HCT116 (cell line): ENCODE measurements around the gene ASAP2. TPM values are rescaled to one million over a fixed set of nuclear protein-coding genes. Genes with fewer than 3 reads are reported as not detected.

Experiments used
- ATAC-seq: fragments of 200-7000 bp; cut with Tn5 transposase; 2 replicates; pipeline ENCODE4 v1.9.1; 2020; ENCODE audit warnings: mild to moderate bottlenecking, moderate library complexity
- BruUV-seq: library from RNA; stranded (reverse); fragments of 400-500 nt; replicated peaks from 2 replicates; lab custom pipeline; 2021; lab: Mats Ljungman, UMichigan
- CTCF ChIA-PET: fragments of 300-600 bp; sonication (Branson Sonifier 250); formaldehyde crosslinking; loops from one replicate; lab custom pipeline; 2021; ENCODE audit warnings: antibody characterized with exemption; lab: Charles Lee
- POLR2A ChIA-PET: fragments of 300-600, 350-600 bp; sonication (Branson Sonifier 250); formaldehyde crosslinking; loops from one replicate; lab custom pipeline; 2021; ENCODE audit warnings: antibody characterized with exemption; lab: Charles Lee
- RAD21 ChIA-PET, 2 experiments: fragments of 300-600 bp; sonication (Branson Sonifier 250); formaldehyde crosslinking; loops; one replicate each; lab custom pipeline; 2023; ENCODE audit warnings: low total read pairs in 2 of 2; ENCODE audit not compliant: uncharacterized antibody in 2 of 2, unreplicated experiment in 2 of 2, low non-redundant PET in 1 of 2; lab: Charles Lee
- DNase-seq: peaks from one replicate; pipeline ENCODE4 v3.0.0-alpha.2; 2010; ENCODE audit warnings: low read depth, low spot score
- H2AFZ ChIP-seq: fragments of 200-600 bp; shearing (Covaris generic), sonication (generic); 2 replicates; pipeline ENCODE4 v1.6.1; 2017; ENCODE audit warnings: low read depth, mixed run types, mixed read lengths, antibody characterized with exemption, low read length; ENCODE audit not compliant: poor library complexity, severe bottlenecking
- H3K27ac ChIP-seq: 2 replicates; pipeline ENCODE4 v1.5.1; 2012; ENCODE audit warnings: low read depth, low read length
- H3K27me3 ChIP-seq: fragments of 200-600 bp; sonication (generic); 2 replicates; pipeline ENCODE4 v1.6.1; 2016; ENCODE audit warnings: mixed run types, low read length, mixed read lengths; ENCODE audit not compliant: insufficient read depth
- H3K36me3 ChIP-seq, 2 experiments: fragments of 200-500 bp in 1 of 2; fragments of 200-600 bp in 1 of 2; sonication (Bioruptor generic) in 1 of 2; sonication (generic) in 1 of 2; 2 replicates each; pipeline versions ENCODE4 v1.5.1 to v1.6.1; 2014 to 2016; ENCODE audit warnings: low read length in 2 of 2, inconsistent platforms in 1 of 2, mixed read lengths in 1 of 2, mixed run types in 1 of 2; ENCODE audit not compliant: insufficient read depth in 2 of 2, control insufficient read depth in 1 of 2
- H3K4me1 ChIP-seq, 2 experiments: fragments of 200-600 bp in 1 of 2; sonication (generic) in 1 of 2; 2 replicates each; pipeline versions ENCODE4 v1.5.1 to v1.6.1; 2012 to 2017; ENCODE audit warnings: low read length in 2 of 2, inconsistent platforms in 1 of 2, mild to moderate bottlenecking in 1 of 2, mixed read lengths in 1 of 2, mixed run types in 1 of 2, moderate library complexity in 1 of 2; ENCODE audit not compliant: insufficient read depth in 2 of 2, control insufficient read depth in 1 of 2
- H3K4me2 ChIP-seq: fragments of 200-600 bp; sonication (generic); 2 replicates; pipeline ENCODE4 v1.6.1; 2017; ENCODE audit warnings: mixed run types, low read length, mixed read lengths
- H3K4me3 ChIP-seq, 2 experiments: fragments of 200-600 bp in 1 of 2; sonication (generic) in 1 of 2; replicated peaks in 1 of 2; 2 replicates each; pipeline ENCODE4 v1.5.1; 2011 to 2016; ENCODE audit warnings: low read length in 2 of 2, control low read depth in 1 of 2, low read depth in 1 of 2, mild to moderate bottlenecking in 1 of 2, mixed read lengths in 1 of 2, mixed run types in 1 of 2
- H3K79me2 ChIP-seq: fragments of 200-600 bp; sonication (generic); 2 replicates; pipeline ENCODE4 v1.6.1; 2017; ENCODE audit warnings: mild to moderate bottlenecking, mixed run types, low read length, moderate library complexity, mixed read lengths; ENCODE audit not compliant: insufficient read depth
- H3K9ac ChIP-seq: fragments of 200-600 bp; sonication (generic); 2 replicates; pipeline ENCODE4 v1.6.1; 2016; ENCODE audit warnings: low read length, mixed read lengths
- H3K9me2 ChIP-seq: fragments of 200-600 bp; sonication (generic), shearing (Covaris generic); 2 replicates; pipeline ENCODE4 v1.6.1; 2017; ENCODE audit warnings: mixed run types, mild to moderate bottlenecking, moderate library complexity; ENCODE audit not compliant: insufficient read depth
- H3K9me3 ChIP-seq, 2 experiments: fragments of 200-500 bp in 1 of 2; fragments of 200-600 bp in 1 of 2; sonication (Bioruptor generic) in 1 of 2; sonication (generic) in 1 of 2; 2 replicates each; pipeline ENCODE4 v1.6.1; 2014 to 2017; ENCODE audit warnings: low read length in 2 of 2, mixed read lengths in 2 of 2, inconsistent platforms in 1 of 2, low read depth in 1 of 2, mild to moderate bottlenecking in 1 of 2, mixed run types in 1 of 2, moderate library complexity in 1 of 2; ENCODE audit not compliant: control insufficient read depth in 1 of 2, insufficient read depth in 1 of 2
- H4K20me1 ChIP-seq: fragments of 200-600 bp; sonication (generic), shearing (Covaris generic); 2 replicates; pipeline ENCODE4 v1.6.1; 2017; ENCODE audit warnings: mixed run types, mild to moderate bottlenecking, moderate library complexity; ENCODE audit not compliant: insufficient read depth
- ATF3 ChIP-seq: IDR thresholded peaks from 2 replicates; pipeline ENCODE4 v1.6.1; 2012
- EZH2 ChIP-seq: fragments of 200-600 bp; sonication (generic); IDR thresholded peaks from 2 replicates; pipeline ENCODE4 v1.6.1; 2017; ENCODE audit warnings: antibody characterized with exemption, mixed run types
- EZH2phosphoT487 ChIP-seq: fragments of 200-600 bp; IDR thresholded peaks from 2 replicates; pipeline ENCODE4 v1.6.1; 2018; ENCODE audit warnings: antibody characterized with exemption, borderline replicate concordance
- JUND ChIP-seq: IDR thresholded peaks from 2 replicates; pipeline ENCODE4 v1.6.1; 2012
- POLR2AphosphoS5 ChIP-seq: IDR thresholded peaks from 2 replicates; pipeline ENCODE4 v1.6.1; 2011; ENCODE audit warnings: mild to moderate bottlenecking, low read depth, low read length, moderate library complexity
- RAD21 ChIP-seq: IDR thresholded peaks from 2 replicates; pipeline ENCODE4 v1.6.1; 2012; ENCODE audit warnings: low read depth, mild to moderate bottlenecking
- REST ChIP-seq: IDR thresholded peaks from 2 replicates; pipeline ENCODE4 v1.6.1; 2012; ENCODE audit warnings: low read depth
- SRF ChIP-seq: IDR thresholded peaks from 2 replicates; pipeline ENCODE4 v1.6.1; 2012; ENCODE audit warnings: low read depth
- TCF7L2 ChIP-seq: IDR thresholded peaks from 2 replicates; pipeline ENCODE4 v1.7.0; 2011; ENCODE audit warnings: borderline replicate concordance, inconsistent platforms; ENCODE audit not compliant: insufficient read depth, insufficient read length; ENCODE audit errors: extremely low read depth
- ZFX ChIP-seq: fragments of 450-650 bp; IDR thresholded peaks from 2 replicates; pipeline ENCODE4 v1.6.1; 2017
- intact Hi-C: fragments of 100-400 bp; cut with micrococcal nuclease; formaldehyde crosslinking; loops from 2 replicates; pipeline ENCODE4 v1.10.0; 2022
- total RNA-seq: library from RNA; stranded (reverse); gene quantifications from one replicate; pipeline ENCODE4 v1.2.1, GENCODE V29; 2021; ENCODE audit not compliant: unreplicated experiment

ASAP2 gene
- total RNA-seq, 1 experiment from 2014 or later: 16.5 TPM

DNA sequence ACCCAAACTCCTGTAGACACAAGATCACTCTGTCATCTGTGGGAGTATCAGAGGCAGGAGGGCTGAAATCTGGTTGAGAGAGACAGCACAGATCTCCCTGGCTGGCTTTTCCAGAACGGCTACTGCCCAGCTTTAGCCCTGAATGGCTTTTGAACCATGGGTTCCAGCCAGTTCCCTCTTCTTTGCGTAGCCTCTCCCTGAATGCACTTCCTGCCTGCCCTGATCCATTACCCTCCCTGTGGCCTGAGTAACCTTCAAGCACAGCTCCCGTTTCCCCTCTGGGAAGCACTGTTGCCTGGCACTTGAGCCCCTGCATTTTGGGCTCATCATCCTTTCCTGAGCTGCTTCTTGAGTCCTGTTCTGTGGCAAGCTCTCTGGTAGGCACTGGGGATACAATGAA, 68.8 kb downstream of the ASAP2 start:
- Histone ChIP-seq H3K27ac (no peak overlapping the region), H3K9me2 (no peaks in the 10 kb centered on the region), H3K9me3 (0 out of 4 replicates have a peak, but pooled peaks cover 0 to 4% of the 10 kb centered on the region in 2 experiments), H3K4me2 (no peak overlapping the region), H3K4me3 (no peak overlapping the region), H3K27me3 (no peaks in the 10 kb centered on the region), H2AFZ (no peak overlapping the region), H3K4me1 (peaks cover 0 to 24% of the 10 kb centered on the region in 2 experiments; a peak in 2 of 4 replicates), H4K20me1 (no peaks in the 10 kb centered on the region), H3K9ac (no peak overlapping the region), H3K36me3 (no peaks in the 10 kb centered on the region), H3K79me2 (peaks cover 3% of the 10 kb centered on the region)
- ATAC-seq (no peak), DNase-seq (no peak)
- BruUV-seq: no TSS peak
- TF ChIP-seq RAD21 (no peak), ZFX (no peak), TCF7L2 (no peak), EZH2phosphoT487 (no peak), REST (no peak), ATF3 (no peak), JUND (no peak), EZH2 (no peak), POLR2AphosphoS5 (no peak), SRF (no peak)
- intact Hi-C loops: no loop called here
- CTCF ChIA-PET: no interaction called here
- POLR2A ChIA-PET: no interaction called here
- RAD21 ChIA-PET: no interaction called here
